Erythroblast (primary cell): ENCODE results near the gene GMDS.

ENCODE experiments used
- DNase-seq, 2 experiments: peaks; one replicate each; lab custom pipeline; 2025; lab: John Stamatoyannopoulos, UW
- GATA1 ChIP-seq: IDR thresholded peaks from 2 replicates; pipeline ENCODE4 v1.6.1; 2011; ENCODE audit warnings: low read depth, mild to moderate bottlenecking, control low read depth, low read length, moderate library complexity
- POLR2A ChIP-seq: IDR thresholded peaks from 2 replicates; pipeline ENCODE4 v1.6.1; 2011; ENCODE audit warnings: mild to moderate bottlenecking, low read length

GMDS gene

GRCh38 chr6:1657771-1658165 lies 587.6 kb downstream of the GMDS start:
- DNase-seq = no peak
- TF ChIP-seq GATA1 (no peak), POLR2A (no peak)

GRCh38 chr6:1657116-1657770 lies 588.2 kb downstream of the GMDS start:
- TF ChIP-seq GATA1 (no peak), POLR2A (no peak)
- DNase-seq = no peak

- DNase-seq = no peak
- no peak for TF ChIP-seq GATA1
- TF ChIP-seq POLR2A = no peak
Observed at GRCh38 chr6:1654054-1654453, 591.4 kb downstream of the GMDS start.

GRCh38 chr6:1652842-1653241 lies 592.6 kb downstream of the GMDS start:
- no peak for TF ChIP-seq GATA1
- TF ChIP-seq POLR2A = no peak
- DNase-seq = no peak

GRCh38 chr6:1651362-1651761 lies 594.0 kb downstream of the GMDS start:
- no peak for DNase-seq
- TF ChIP-seq GATA1 = no peak
- TF ChIP-seq POLR2A = no peak

GRCh38 chr6:1645466-1646185 lies 599.8 kb downstream of the GMDS start:
- TF ChIP-seq POLR2A (no peak), GATA1 (no peak)
- no peak for DNase-seq

- no peak for DNase-seq
- TF ChIP-seq POLR2A (no peak), GATA1 (no peak)
Observed at GRCh38 chr6:1644516-1645060, 600.8 kb downstream of the GMDS start.

GRCh38 chr6:1643830-1644445 lies 601.5 kb downstream of the GMDS start:
- TF ChIP-seq POLR2A (no peak), GATA1 (no peak)
- no peak for DNase-seq

- TF ChIP-seq GATA1 (no peak), POLR2A (no peak)
Observed at GRCh38 chr6:1643111-1643510, 602.3 kb downstream of the GMDS start.

GRCh38 chr6:1641343-1641885 lies 604.0 kb downstream of the GMDS start:
- no peak for DNase-seq
- TF ChIP-seq POLR2A = no peak
- TF ChIP-seq GATA1 = no peak

More at GRCh38 chr6:1643111-1643510, 602.3 kb downstream of the GMDS start:
- DNase-seq = no peak

GRCh38 chr6:1640476-1640875 lies 604.9 kb downstream of the GMDS start:
- TF ChIP-seq POLR2A (no peak), GATA1 (no peak)
- no peak for DNase-seq

GRCh38 chr6:1639430-1639829 lies 606.0 kb downstream of the GMDS start:
- TF ChIP-seq POLR2A (no peak), GATA1 (no peak)
- DNase-seq = no peak

- TF ChIP-seq POLR2A (no peak), GATA1 (no peak)
- DNase-seq = no peak
Observed at GRCh38 chr6:1636971-1637871, 608.2 kb downstream of the GMDS start.
